ENCODE results near the gene RNU5B-1.

Gene RNU5B-1

DNA sequence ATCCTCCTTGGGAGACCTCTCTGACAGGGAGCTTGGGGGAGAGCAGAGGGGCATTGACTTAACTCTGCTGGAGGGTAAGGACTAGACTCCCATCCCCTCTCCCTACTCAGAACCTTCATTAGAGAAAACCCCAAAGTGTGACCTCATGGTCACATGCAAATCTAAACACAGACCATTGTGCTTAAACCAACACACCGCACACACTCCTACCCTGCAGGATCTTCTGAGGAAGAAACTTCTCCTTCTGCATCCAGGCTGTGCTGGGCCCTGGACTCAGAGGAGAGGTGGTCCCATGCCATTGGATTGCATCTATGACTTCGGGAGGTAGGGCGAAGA, 17.0 kb upstream of the RNU5B-1 start:
- no peak for DNase-seq (ENCODE audit: low read depth in 2 of 3, low spot score in 2 of 3)

DNA sequence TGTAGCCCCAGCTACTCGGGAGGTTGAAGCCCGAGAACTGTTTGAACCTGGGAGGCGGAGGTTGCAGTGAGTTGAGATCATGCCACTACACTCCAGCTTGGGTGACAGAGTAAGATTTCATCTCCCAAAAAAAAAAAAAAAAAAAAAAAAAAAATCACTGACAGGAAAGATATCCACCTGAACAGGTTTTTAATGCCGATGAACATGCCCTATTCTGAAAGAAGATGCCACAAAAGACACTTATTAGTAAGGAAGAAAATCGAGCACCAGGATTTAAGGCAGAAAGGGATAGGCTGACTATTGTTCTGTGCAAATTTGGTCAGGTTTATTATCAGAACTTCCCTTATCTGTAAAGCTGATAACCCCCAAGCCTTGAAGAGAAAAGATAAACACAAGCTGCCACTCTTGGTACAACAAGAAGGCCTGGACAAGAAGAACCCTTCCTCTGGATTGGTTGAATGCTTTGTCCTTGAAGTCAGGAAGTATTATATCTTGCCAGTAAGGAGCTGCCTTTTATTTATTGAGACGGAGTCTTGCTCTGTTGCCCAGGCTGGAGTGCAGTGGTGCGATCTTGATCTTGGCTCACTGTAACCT, 15.1 kb upstream of the RNU5B-1 start:
- no peak for DNase-seq (ENCODE audit: low read depth in 2 of 3, low spot score in 2 of 3)

DNA sequence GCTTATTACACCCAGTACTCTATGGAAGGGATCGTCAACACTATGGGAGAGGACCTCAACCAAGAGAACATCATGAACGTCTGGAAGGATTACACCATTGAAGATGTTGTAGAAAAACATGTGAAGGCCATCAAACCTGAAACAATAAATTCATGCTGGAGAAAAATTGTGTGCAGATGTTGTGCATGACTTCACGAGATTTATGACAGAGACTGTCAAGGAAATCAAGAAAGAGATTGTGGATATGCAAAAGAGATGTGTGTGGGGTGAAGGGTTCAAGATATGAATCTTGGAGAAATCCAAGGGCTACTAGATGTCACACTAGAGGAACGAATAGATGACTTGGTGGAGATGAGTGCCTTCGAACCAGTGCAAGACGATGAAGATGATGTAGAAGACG, 14.2 kb upstream of the RNU5B-1 start:
- no peak for DNase-seq (ENCODE audit: low read depth in 2 of 3, low spot score in 2 of 3)

DNA sequence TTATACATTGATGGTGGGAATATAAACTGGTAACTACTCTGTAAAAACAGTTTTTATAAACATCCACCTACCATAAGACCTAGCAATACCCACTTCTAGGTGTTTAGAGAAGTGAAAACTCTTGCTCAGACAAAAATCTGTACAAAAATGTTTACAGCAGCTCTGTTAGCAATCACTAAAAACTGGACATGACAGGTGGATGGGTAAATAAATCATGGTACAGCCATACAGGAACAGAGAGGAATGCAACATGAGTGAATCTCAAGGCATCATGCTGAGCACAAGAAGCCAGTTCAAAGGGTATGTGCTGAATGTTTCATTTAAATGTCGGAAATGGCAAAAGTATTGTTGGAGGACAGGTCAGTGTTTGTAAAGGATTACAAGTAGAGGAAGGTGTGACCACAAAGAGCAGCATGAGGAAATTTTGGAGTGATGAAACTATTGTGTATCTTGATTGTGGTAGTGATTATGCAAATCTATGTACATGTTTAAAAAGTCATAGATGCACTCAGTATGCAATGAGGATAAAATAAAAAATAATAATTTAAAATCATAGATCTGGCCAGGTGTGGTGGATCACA, 11.4 kb upstream of the RNU5B-1 start:
- no peak for DNase-seq (ENCODE audit: low read depth in 2 of 3, low spot score in 2 of 3)

DNA sequence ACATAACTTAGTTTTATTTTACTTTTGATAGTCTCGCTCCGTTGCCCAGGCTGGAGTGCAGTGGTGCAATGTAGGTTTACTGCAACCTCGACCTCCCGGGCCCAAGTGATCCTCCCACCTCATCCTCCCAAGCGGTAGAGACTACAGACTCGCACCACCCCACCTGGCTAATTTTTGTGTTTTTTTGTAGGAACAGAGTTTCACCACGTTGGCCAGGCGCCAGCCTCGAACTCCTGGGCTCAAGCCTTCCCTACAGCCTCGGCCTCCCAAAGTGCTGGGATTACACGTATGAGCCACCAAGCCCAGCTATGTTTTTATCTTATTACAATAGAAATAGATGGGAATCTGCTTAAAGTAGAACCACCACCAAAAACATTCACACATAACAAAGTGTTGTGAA, 5.7 kb upstream of the RNU5B-1 start:
- DNase-seq (ENCODE audit: low read depth in 2 of 3, low spot score in 2 of 3) = no peak

DNA sequence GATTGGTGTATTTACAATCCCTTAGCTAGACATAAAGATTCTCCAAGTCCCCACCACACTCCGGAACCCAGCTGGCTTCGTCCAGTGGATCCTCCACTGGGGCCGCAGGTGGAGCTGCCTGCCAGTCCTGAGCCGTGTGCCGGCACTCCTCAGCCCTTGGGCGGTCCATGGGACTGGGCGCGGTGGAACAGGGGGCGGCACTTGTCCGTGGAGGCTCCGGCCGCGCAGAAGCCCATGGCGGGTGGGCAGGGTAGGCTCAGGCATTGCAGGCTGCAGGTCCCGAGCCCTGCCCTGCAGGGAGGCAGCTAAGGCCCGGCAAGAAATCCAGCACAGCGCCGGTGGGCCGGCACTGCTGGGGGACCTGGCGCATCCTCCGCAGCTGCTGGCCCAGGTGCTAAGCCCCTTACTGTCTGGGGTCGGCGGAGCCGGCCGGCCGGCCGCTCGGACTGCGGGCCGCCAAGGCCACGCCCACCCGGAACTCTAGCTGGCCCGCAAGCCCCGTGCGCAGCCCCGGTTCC, 3.5 kb upstream of the RNU5B-1 start:
- DNase-seq (ENCODE audit: low read depth in 2 of 3, low spot score in 2 of 3) = no peak

DNA sequence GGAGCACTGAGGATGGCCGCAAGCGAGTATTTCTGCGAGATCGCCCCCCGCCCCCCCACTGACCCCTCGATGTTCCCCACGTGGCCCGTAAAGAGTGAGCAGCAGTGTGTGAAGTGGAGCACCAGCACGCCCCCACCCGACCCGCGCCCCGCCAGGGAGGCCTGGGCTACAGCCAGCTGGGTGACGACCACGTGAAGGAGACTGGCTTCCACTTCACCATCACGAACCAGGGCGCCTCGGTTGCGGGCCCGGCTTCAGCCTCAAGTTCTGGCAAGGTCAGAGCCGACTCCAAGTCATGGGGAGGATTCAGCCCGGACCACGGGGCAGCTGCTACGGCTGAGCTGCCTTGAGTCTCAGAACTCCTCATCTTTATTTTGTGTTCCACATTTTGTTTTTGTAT, 2.4 kb upstream of the RNU5B-1 start:
- no peak for DNase-seq (ENCODE audit: low read depth in 2 of 3, low spot score in 2 of 3)

DNA sequence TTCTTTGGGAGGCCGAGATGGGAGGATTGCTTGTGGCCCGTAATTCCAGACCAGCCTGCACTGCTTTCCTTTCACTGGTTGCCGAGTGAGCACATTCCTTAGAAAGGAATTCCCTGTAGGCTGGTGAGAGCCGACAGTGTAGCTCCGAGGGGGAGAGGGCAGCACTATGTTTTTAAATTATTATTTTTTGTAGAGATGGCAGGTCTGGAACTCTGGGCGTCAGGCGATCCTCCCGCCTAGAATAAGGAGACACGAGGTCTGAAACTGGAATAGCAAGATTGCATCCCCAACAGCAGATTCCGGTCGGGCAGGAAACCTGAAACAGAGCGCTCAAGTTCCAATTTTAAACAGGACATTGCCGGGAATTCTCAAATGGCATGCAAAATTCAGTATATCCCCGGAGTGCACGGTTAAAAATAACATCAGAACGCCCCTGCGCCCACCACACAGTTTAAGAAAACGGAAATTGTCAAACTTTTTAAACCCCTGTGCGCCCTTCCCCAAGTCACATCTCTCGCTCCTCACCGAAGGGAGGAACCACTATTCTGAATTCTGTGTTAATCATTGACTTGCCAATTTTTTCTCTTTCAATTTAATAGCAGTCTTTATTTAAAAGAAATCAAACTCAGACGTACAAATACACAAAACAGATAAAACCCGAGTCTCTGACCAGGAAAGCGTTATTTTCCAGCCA, 643 bp upstream of the RNU5B-1 start:
- no peak for DNase-seq (ENCODE audit: low read depth in 2 of 3, low spot score in 2 of 3)

DNA sequence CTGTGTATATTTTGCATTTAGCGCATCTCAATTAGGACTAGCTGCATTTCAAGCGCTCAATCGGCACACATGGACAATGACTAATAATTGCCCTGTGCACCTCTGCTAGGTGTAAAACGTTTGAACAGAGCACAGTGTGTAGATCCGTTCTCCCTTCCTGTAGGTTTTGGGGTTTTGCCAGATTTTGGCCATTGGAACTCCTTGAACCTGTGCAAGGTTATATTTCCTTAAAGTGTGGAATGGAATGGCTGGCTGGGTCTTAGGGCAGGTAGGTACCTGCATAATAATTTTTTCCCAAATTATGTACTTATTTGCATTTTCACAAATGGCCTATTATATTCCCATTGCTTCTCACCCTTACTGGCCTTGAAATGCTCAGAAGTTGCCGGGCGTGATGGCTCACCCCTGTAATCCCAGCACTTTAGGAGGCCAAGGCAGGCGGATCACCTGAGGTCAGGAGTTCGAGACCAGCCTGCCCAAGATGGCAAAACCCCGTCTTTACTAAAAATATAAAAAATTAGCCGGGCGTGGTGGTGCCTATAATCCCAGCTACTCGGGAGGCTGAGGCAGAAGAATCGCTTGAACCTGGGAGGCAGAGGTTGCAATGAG, 777 bp downstream of the RNU5B-1 start:
- no peak for DNase-seq (ENCODE audit: low read depth in 2 of 3, low spot score in 2 of 3)

DNA sequence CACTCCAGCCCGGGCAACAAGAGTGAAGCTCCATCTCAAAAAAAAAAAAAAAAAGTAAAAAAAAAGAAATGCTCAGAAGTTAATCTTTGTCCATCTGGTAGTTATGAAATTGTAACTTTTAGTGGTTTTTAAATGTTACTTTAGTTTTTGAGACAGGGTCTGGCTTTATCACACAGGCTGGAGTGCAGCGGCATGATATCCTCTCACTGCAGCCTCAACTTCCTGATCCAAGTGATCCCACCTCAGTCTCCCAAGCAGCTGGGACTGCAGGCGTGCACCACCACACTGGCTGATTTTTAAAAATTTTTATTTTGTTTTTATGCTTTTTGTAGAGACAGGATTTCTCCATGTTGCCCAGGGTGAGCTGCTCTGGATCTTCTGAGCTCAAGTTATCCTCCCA, 1.3 kb downstream of the RNU5B-1 start:
- DNase-seq (ENCODE audit: low read depth in 2 of 3, low spot score in 2 of 3) = no peak

DNA sequence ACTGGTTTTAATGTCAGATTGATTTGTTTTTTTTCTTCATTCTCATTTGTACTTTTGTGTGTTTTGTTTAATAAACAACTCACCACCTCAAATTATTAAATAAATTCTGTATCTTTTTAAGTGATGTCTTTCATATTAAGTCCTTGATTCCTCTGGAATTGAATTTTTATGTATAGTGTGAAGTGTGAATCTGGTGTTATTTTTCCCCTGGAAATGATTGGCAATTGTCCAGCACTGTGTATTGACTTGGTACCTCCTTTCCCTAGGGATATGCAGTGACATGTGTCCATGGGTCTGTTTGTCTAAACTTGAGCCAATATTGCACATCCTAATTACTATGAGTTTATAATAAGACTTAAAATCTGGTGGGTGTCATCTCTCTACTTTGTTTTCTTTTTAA, 2.1 kb downstream of the RNU5B-1 start:
- DNase-seq (ENCODE audit: low read depth in 2 of 3, low spot score in 2 of 3) = no peak

DNA sequence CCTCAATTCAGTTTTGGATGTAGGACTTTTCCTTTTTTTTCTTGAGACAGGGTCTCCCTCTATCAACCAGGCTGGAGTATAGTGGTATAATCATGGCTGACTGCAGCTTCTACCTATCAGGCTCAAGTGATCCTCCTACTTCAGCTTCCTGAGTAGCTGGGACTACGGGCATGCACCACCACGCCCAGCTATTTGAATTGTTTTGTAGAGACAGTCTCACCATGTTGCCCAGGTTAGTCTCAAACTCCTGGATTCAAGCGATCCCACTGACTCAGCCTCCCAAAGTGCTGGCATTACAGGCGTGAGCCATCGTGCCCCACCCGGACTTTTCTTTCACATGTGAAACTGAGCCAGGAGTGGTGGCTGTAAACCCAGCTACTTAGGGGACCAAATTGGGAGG, 3.5 kb downstream of the RNU5B-1 start:
- DNase-seq (ENCODE audit: low read depth in 2 of 3, low spot score in 2 of 3) = no peak

DNA sequence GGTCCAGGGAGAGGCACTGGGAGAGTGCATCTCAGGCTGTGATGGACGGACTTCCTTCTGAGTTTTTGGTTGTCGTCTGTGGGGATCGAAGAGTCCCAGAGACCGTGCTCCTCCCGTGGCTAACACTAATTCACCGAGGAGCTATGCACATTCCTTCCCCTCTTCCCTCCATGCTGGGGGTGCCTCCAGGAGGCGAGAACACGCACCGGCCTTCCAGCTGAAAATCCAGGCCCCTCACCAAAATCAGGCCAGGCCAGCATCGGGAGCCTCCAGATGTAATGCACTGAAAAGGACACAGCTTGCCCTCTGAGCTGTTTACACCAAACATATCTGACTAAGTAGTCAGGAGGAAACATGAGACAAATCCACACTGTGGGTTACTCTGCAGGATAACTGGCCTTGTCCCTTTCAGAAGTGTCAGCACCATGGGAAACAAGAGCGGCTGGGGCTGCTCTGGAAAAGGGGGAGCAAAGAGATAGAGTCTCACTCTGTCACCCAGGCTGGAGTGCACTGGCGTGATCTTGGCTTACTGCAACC, 5.5 kb downstream of the RNU5B-1 start:
- DNase-seq (ENCODE audit: low read depth in 2 of 3, low spot score in 2 of 3) = no peak

DNA sequence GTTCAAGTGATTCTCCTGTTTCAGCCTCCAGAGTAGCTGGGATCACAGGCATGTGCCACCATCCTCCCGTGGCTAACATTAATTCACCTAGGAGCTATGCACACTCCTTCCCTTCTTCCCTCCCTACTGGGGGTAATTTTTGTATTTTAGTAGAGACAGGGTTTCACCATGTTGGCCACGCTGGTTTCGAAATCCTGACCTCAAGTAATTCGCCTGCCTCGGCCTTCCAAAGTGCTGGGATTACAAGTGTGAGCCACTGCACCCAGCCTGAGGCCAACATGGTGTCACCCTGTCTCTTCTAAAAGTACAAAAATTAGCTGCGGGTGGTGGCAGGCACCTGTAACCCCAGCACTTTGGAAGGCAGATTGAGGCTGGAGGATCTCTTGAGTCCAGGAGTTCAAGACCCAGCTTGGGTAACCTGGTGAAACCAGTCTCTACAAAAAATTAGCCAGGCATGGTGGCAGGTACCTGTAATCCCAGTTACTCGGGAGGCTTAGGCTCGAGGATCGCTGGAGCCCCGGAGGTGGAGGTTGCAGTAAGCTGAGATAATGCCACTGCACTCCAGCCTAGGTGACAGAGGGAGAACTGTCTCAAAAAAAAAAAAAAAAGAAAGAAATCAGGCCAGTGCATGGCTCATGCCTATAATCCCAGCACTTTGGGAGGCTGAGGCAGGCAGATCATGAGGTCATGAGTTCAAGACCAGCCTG, 6.1 kb downstream of the RNU5B-1 start:
- no peak for DNase-seq (ENCODE audit: low read depth in 2 of 3, low spot score in 2 of 3)

DNA sequence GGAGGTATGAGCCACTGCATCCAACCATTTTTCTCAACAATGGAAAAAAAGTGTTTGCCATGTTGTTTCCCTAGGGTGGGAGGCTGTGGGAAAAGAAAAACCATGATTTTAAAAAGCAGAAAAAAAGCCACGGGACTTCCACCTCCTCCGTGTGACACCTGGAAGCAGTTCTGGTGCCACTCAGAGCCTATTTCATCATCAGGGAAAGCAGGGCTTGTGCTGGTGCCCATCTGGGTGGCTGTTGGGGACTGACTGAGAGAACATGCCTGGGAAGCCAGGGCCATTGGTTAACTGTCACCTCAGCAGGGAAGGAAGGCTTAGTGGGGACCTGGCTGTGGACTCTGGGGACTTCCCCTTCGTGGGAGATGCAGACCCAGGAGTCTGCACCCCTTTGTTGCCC, 7.3 kb downstream of the RNU5B-1 start:
- no peak for DNase-seq (ENCODE audit: low read depth in 2 of 3, low spot score in 2 of 3)

DNA sequence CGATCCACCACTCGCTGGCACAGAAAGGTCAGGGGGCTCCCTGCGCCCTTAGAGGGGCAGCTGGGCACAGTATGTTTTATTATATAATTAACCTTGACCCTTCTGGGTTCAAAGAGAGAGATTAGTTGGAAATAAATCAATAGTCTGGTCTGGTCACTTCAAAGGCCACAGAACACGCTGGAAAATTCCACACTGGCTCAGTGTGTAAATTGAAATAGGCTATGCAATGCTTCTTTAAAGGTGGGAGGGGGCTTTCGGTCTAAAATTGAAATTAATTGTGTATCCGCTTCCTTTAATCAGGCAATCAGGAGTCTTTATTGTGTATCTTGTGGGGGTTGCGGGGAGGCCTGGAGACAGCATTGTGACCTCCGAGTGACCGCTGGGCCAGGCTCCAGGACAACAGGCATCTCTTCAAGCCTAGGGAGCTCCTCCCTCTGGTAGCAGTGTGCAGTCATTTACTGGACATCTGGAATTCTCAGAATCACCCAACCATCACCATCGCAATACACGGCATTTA, 8.0 kb downstream of the RNU5B-1 start:
- DNase-seq (ENCODE audit: low read depth in 2 of 3, low spot score in 2 of 3) = no peak

DNA sequence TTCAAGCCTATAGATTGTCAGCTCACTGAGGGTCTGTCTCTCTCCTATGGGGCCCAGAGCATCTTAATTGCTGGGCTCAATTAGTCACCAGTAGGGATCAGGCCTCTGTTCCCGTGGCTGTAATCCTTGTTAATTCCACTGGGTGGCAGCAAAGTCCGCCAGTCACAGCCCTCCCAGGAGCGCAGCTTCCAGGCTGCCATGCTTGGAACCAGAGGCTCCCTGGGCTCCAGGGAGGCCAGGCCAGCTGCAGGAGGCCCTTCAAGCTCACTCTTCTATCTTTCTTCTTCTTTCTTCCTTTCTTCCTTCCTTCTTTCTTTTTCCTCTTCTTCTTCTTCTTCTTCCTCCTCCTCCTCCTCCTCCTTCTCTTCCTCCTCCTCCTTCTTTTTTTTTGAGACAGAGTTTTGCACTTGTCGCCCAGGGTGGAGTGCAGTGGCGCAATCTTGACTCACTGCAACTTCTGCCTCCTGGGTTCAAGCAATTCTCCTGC, 14.4 kb downstream of the RNU5B-1 start:
- DNase-seq (ENCODE audit: low read depth in 2 of 3, low spot score in 2 of 3) = peak; percentile 49 to 67 (median 54)

DNA sequence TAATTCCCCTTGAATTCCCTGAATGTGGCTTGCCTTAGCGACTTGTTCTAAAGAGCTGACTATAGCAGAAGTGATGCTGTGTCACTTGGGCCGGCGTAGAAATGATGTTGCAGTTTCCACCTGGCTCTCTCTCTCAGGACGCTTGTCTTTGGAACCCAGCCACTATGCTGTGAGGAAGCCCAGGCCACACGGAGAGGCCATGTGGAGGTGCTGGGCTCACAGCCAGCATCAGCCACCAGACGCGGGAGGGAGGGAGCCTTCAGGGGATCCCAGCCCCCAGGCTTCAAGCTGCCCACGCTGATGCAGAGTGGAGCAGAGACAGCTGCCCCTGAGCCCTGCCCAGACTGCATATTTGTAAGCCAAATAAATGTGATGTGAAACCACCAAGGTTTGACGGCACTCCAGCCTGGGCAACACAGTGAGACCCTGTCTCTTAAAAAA, 18.6 kb downstream of the RNU5B-1 start:
- no peak for DNase-seq (ENCODE audit: low read depth in 2 of 3, low spot score in 2 of 3)

DNA sequence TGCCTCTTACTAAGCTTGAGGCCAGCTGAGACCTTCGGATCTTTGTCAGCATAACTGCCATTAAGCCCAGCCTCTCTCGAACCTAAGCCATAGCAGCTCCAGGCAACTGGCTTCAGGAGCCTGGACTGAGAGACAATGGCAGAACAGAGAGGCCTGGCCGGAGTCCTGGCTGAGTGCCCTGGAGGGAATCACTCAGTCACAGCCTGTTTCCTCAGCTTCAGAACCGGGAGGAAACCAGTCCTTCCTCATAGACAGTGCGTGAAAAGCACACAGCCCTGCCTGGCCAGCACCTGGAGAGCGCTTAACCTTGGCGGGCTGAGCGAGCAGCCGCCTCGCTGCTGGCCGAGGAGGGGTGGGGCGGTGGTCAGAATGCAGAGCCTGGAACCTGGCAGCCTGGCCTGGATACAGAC, 21.6 kb downstream of the RNU5B-1 start:
- no peak for DNase-seq (ENCODE audit: low read depth in 2 of 3, low spot score in 2 of 3)

DNA sequence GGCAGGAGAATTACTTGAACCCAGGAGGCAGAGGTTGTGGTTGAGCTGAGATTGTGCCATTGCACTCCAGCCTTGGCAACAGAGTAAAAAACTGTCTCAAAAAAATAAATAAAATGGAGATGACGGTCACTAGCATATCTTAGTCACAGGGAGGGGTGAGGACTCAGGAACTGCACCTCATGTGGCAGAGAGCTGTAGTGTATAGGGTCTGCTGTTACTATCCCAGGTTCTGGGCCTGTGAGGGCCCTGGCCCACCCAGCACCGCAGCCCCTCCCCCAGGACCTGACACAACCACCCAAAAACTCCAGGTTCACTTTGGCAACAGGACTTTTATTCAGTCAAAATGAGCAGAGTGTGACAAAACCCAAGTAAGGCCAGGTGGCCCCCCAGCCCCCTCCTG, 22.3 kb downstream of the RNU5B-1 start:
- DNase-seq (ENCODE audit: low read depth in 2 of 3, low spot score in 2 of 3) = no peak
